Right lobe of liver (tissue), 6 donors: Measurements from ENCODE around the gene LACRT. TPM values are rescaled to one million over a fixed set of nuclear protein-coding genes. Genes with fewer than 3 reads are reported as not detected.

Source experiments
- ATAC-seq, 4 donors: fragments of 200-7000 bp; cut with Tn5 transposase; one replicate each; pipeline ENCODE4 v1.9.1; 2020; ENCODE audit warnings: mild to moderate bottlenecking in 4 of 4, moderate library complexity in 4 of 4
- DNase-seq, 3 donors: peaks; one replicate each; pipeline ENCODE4 v3.0.0-alpha.2; 2020
- H3K27ac ChIP-seq, 3 donors: fragments of 200-600 bp; one replicate each; pipeline ENCODE4 v1.8.0; 2022
- H3K27me3 ChIP-seq, 2 donors: fragments of 200-600 bp; one replicate each; pipeline ENCODE4 v1.8.0; 2022
- H3K36me3 ChIP-seq, 4 donors: fragments of 200-600 bp; sonication (generic) in 1 of 4; one replicate each; pipeline versions ENCODE4 v1.5.1 to v1.8.0; 2017 to 2022; ENCODE audit warnings: control low read depth in 1 of 4
- H3K4me1 ChIP-seq, 4 donors: fragments of 200-600 bp; sonication (generic) in 1 of 4; one replicate each; pipeline versions ENCODE4 v1.5.1 to v1.8.0; 2017 to 2022; ENCODE audit warnings: control low read depth in 1 of 4
- H3K4me3 ChIP-seq, 3 donors: fragments of 200-600 bp; one replicate each; pipeline ENCODE4 v1.8.0; 2022
- H3K9me3 ChIP-seq, 4 donors: fragments of 200-600 bp; sonication (generic) in 1 of 4; one replicate each; pipeline versions ENCODE4 v1.5.1 to v1.8.0; 2017 to 2022; ENCODE audit warnings: control low read depth in 1 of 4
- CTCF ChIP-seq, 4 donors: fragments of 200-600 bp in 3 of 4; fragments of 450-650 bp in 1 of 4; IDR thresholded peaks; one replicate each; pipeline versions ENCODE4 v1.5.1 to v1.8.0; 2016 to 2022; ENCODE audit warnings: antibody characterized with exemption in 4 of 4, mild to moderate bottlenecking in 2 of 4
- POLR2A ChIP-seq: fragments of 450-650 bp; IDR thresholded peaks from one replicate; pipeline ENCODE4 v1.6.1; 2017; ENCODE audit warnings: antibody characterized with exemption, mild to moderate bottlenecking
- WGBS: methylation state at CpG from one replicate; pipeline ENCODE4 v1.1.6; 2018; ENCODE audit warnings: low coverage, low lambda C conversion rate; ENCODE audit not compliant: insufficient coverage; ENCODE audit errors: missing lambda C conversion rate; 5-methylcytosine and 5-hydroxymethylcytosine counted together
- intact Hi-C, 2 donors: fragments of 100-400 bp; cut with DNase I; formaldehyde crosslinking; loops; one replicate each; pipeline versions ENCODE4 v1.11.2 to v1.14.1; 2022
- total RNA-seq, 6 experiments: library from RNA; depleted of rRNA in 2 of 6; stranded (reverse); fragments of >200 nt in 2 of 6; fragmentation: NEBNext Ultra II Directional in 3 of 6; extraction: Animal tissue kit (Norgen Biotek cat#: 25700) in 3 of 6; gene quantifications; one replicate each; pipeline versions ENCODE4 v1.1.0 to v1.2.4, GENCODE V29; 2016 to 2023
- donor health status: DM: no; HTN: yes; CAD: no.
- donor health status: DM: no; HTN: no; CAD: no.
- donor health status: DM: no; HTN: no; CAD: no.
- donor health status: DM: no; HTN: yes; CAD: no.
- donor health status: DM: no; HTN: yes; CAD: no.

Gene LACRT
- total RNA-seq, 6 experiments from 2014 or later: not detected

- Histone ChIP-seq H3K27me3 (no peaks in the 10 kb centered on the region), H3K9me3 (no peaks in the 10 kb centered on the region), H3K4me1 (peaks cover 0 to 3% (median 0%) of the 10 kb centered on the region in 4 donors), H3K4me3 (no peak overlapping the region), H3K36me3 (no peaks in the 10 kb centered on the region), H3K27ac (no peak overlapping the region)
- ATAC-seq (no peak), DNase-seq (no peak)
- intact Hi-C loops: no loop called here
- TF ChIP-seq POLR2A (no peak), CTCF (IDR thresholded peaks at IDR 0.05) (no peak)
These were observed 9.1 kb downstream of the LACRT start for GRCh38 chr12:54625598-54625997.

DNA sequence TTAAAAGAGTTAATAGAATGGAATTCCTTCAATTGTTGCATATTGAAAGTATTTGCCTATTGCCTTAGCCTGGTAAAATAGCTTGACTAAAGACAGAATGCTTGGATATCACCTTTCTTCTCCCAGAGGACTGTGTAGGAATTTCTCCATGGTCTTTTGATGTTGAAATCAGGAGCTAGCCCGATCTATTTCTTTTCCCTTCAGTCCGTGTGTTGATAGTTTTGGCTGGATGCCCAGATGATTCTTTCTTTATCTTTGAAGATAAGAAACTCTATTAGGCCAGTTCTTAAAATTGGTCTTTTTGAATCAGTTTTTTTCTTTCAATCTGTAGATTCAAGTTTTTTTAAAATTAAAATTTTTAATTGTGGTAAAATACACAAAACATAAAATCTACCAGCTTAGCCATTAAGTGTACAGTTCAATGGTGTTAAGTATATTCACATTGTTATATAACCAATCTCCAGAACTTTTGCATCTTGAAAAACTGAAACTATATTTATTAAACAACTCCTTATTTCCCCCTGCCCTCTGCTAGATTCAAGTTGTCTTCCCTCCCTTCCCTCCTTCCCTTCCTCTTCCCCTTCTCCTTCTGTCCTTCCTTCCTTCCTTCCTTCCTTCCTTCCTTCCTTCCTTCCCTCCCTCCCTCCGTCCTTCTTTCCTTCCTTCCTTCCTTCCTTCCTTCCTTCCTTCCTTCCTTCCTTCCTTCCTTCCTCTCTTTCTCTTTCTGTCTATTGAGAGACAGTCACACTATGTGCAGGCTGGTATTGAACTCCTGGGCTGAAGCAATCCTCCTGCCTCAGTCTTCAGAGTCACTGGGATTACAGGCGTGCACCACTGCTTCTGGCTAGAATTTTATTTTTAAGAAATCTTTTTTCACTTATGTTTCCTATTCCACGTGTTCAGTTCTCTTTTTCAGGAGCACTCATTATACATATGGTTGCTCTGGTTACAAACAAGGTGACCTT, 10.1 kb downstream of the LACRT start:
- 37% methylated on average over 5 of the region's 5 CpGs for WGBS

DNA sequence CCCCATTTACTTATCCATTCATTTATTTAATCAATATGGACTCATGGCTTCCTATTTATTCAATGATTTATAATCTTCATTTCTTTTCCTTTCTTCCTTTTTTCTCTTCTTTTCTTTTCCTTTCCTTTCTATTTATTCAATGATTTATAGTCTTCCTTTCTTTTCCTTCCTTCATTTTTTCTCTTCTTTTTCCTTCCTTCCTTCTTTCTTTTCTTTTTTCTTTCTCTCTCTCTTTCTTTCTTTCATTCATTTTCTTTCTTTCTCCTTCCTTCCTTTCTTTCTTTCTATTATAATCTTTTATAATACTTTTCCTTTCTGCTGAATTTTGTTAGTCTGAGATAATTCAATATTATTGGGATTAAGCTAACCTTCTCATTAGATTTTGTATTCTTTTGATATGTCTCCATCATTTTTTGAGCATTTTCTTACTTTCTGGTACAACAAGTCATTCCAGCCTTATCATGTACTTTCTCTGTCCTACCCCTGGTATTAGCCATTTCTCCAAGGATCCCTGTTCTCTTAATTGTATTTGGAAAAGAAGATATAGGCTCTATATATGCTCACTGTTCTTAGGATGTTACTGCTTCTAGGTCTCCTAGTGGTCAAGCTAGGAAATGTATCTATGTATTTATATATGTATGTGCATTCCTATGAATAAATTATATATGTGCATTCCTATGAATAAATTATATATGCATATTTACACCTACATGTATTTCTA, 12.1 kb downstream of the LACRT start:
- Histone ChIP-seq H3K9me3 (no peaks in the 10 kb centered on the region), H3K4me1 (peaks cover 0 to 3% (median 0%) of the 10 kb centered on the region in 4 donors), H3K4me3 (no peak overlapping the region), H3K27me3 (no peaks in the 10 kb centered on the region), H3K27ac (no peak overlapping the region), H3K36me3 (no peaks in the 10 kb centered on the region)
- no peak for DNase-seq
- intact Hi-C loops: no loop called here
- peak in 1 of 4 donors; percentile 22 for TF ChIP-seq CTCF (IDR thresholded peaks at IDR 0.05)
- TF ChIP-seq POLR2A: no peak
- ATAC-seq: no peak

More for the DNA sequence above, 10.1 kb downstream of the LACRT start:
- Histone ChIP-seq H3K27ac (no peak overlapping the region), H3K9me3 (no peaks in the 10 kb centered on the region), H3K36me3 (no peaks in the 10 kb centered on the region), H3K4me3 (no peak overlapping the region), H3K4me1 (peaks cover 0 to 3% (median 0%) of the 10 kb centered on the region in 4 donors), H3K27me3 (no peaks in the 10 kb centered on the region)
- intact Hi-C loops: no loop called here
- no peak for DNase-seq
- ATAC-seq: peak in 3 of 4 donors; percentile 51 to 59 (median 57)
- no peak for TF ChIP-seq CTCF (IDR thresholded peaks at IDR 0.05)
- no peak for TF ChIP-seq POLR2A

- Histone ChIP-seq H3K27ac (no peak overlapping the region), H3K4me1 (no peaks in the 10 kb centered on the region), H3K9me3 (no peaks in the 10 kb centered on the region), H3K27me3 (no peaks in the 10 kb centered on the region), H3K36me3 (no peaks in the 10 kb centered on the region), H3K4me3 (no peak overlapping the region)
- DNase-seq (no peak), ATAC-seq (no peak)
- intact Hi-C loops: no loop called here
- 47% methylated on average over 6 of the region's 6 CpGs for WGBS
- TF ChIP-seq CTCF (IDR thresholded peaks at IDR 0.05): no peak
- TF ChIP-seq POLR2A: no peak
These were observed 17.6 kb downstream of the LACRT start for GRCh38 chr12:54616933-54617680.
